Measurements from ENCODE around the gene CXXC4. TPM values are rescaled to one million over a fixed set of nuclear protein-coding genes. Genes with fewer than 3 reads are reported as not detected.

The CXXC4 gene
- total and polyA plus RNA-seq, 2 of the 13 experiments (the other 11 are each of a cell fraction or from before 2014, with no cell fraction given), result not detected

DNA sequence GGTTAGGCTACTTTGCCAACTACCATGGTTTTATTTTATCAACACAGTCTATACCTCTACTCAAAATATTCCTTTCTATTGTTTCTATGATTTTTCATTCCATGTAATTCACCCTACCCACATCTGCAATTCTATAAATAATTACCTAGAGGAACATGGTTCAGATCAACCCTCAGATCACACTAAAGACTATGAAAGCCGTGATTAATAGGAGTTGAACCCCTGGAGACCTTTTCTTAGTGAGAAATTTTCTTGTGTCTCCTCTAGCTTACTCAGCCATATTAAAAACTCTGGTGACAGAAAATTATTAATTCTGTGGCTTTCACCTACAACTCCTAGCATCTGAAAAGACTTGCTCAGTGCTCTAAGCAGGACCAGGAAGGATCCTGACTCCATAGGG lies 38.5 kb upstream of the CXXC4 start:
- intact Hi-C loops (cut with micrococcal nuclease; ENCODE audit: unreplicated experiment) (no loop called here), in situ Hi-C loops (cut with HindIII; ENCODE audit: extremely low pct_ligation_motif_present, low pct_unique_long_range_greater_than_20kb) (no loop called here)
- Histone ChIP-seq H3K27ac (ENCODE audit: extremely low read length, insufficient read depth, low read length) (no peak overlapping the region), H3K27me3 (ENCODE audit: control insufficient read depth in 1 of 2, insufficient read depth in 2 of 2, low read length in 2 of 2) (no peaks in the 10 kb centered on the region; a peak in 1 of 5 replicates), H3K9me3 (ENCODE audit: low read length) (no peaks in the 10 kb centered on the region), H3K79me2 (ENCODE audit: insufficient read depth, low read length) (no peaks in the 10 kb centered on the region), H4K20me1 (ENCODE audit: insufficient read depth, low read length) (no peaks in the 10 kb centered on the region), H2AFZ (ENCODE audit: low read length) (no peak overlapping the region), H3K9ac (ENCODE audit: insufficient read depth, low read depth, low read length) (no peak overlapping the region), H3K4me3 (replicated peaks in 1 of 3; ENCODE audit: insufficient read depth in 1 of 3, low read depth in 2 of 3, low read length in 3 of 3) (no peak overlapping the region), H3K4me2 (ENCODE audit: low read depth, low read length) (no peak overlapping the region), H3K4me1 (ENCODE audit: insufficient read depth, low read length) (no peaks in the 10 kb centered on the region), H3K36me3 (replicated peaks in 1 of 2; ENCODE audit: control insufficient read depth in 1 of 2, insufficient read depth in 2 of 2, low read length in 2 of 2) (no peaks in the 10 kb centered on the region)
- WGBS (ENCODE audit: low lambda C conversion rate), result 0% methylated on average over 1 of the region's 1 CpG
- POLR2A ChIA-PET, result no interaction called here
- ATAC-seq, result no peak
- no peak for FAIRE-seq
- no peak for DNase-seq (ENCODE audit: low spot score)
- CTCF ChIA-PET (ENCODE audit: low intra/inter-chr PET ratio, low total read pairs), result no interaction called here
- no TSS peak for BruUV-seq (replicated peaks)
- no peak for TF ChIP-seq KMT2B (CRISPR knock-in tag; IDR thresholded peaks at IDR 0.05)
- TF ChIP-seq, protein P1, sequence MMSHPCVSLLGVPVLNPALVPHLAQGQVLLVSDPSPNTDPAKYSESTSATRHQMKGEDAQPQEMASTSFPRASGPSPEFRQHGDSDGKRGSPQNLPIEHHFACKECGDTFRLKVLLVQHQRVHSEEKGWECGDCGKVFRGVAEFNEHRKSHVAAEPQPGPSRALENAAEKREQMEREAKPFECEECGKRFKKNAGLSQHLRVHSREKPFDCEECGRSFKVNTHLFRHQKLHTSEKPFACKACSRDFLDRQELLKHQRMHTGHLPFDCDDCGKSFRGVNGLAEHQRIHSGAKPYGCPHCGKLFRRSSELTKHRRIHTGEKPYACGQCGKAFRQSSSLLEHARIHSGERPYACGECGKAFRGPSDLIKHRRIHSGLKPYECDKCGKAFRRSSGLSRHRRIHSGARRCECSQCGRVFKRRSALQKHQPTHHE (CRISPR knock-in tag; IDR thresholded peaks at IDR 0.05; ENCODE audit: borderline replicate concordance), result no peak
- no peak for TF ChIP-seq ETV6 (CRISPR knock-in tag; conservative IDR thresholded peaks at IDR 0.05)
- no peak for TF ChIP-seq ZNF652 (CRISPR knock-in tag; IDR thresholded peaks at IDR 0.05; ENCODE audit: borderline replicate concordance, low read depth)
- TF ChIP-seq ISX (CRISPR knock-in tag; conservative IDR thresholded peaks at IDR 0.05), result no peak
- TF ChIP-seq KDM1A (CRISPR knock-in tag; IDR thresholded peaks at IDR 0.05), result no peak
- TF ChIP-seq, protein P2, sequence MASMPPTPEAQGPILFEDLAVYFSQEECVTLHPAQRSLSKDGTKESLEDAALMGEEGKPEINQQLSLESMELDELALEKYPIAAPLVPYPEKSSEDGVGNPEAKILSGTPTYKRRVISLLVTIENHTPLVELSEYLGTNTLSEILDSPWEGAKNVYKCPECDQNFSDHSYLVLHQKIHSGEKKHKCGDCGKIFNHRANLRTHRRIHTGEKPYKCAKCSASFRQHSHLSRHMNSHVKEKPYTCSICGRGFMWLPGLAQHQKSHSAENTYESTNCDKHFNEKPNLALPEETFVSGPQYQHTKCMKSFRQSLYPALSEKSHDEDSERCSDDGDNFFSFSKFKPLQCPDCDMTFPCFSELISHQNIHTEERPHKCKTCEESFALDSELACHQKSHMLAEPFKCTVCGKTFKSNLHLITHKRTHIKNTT (CRISPR knock-in tag; IDR thresholded peaks at IDR 0.05), result no peak
- TF ChIP-seq, protein P3, sequence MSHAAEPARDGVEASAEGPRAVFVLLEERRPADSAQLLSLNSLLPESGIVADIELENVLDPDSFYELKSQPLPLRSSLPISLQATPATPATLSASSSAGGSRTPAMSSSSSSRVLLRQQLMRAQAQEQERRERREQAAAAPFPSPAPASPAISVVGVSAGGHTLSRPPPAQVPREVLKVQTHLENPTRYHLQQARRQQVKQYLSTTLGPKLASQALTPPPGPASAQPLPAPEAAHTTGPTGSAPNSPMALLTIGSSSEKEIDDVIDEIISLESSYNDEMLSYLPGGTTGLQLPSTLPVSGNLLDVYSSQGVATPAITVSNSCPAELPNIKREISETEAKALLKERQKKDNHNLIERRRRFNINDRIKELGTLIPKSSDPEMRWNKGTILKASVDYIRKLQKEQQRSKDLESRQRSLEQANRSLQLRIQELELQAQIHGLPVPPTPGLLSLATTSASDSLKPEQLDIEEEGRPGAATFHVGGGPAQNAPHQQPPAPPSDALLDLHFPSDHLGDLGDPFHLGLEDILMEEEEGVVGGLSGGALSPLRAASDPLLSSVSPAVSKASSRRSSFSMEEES (CRISPR knock-in tag; IDR thresholded peaks at IDR 0.05), result no peak
- TF ChIP-seq ZIK1 (CRISPR knock-in tag; IDR thresholded peaks at IDR 0.05; ENCODE audit: borderline replicate concordance, low read depth), result no peak
- TF ChIP-seq EHMT2 (IDR thresholded peaks at IDR 0.05; ENCODE audit: borderline replicate concordance, low read depth, low read length), result no peak
- TF ChIP-seq, protein P4, sequence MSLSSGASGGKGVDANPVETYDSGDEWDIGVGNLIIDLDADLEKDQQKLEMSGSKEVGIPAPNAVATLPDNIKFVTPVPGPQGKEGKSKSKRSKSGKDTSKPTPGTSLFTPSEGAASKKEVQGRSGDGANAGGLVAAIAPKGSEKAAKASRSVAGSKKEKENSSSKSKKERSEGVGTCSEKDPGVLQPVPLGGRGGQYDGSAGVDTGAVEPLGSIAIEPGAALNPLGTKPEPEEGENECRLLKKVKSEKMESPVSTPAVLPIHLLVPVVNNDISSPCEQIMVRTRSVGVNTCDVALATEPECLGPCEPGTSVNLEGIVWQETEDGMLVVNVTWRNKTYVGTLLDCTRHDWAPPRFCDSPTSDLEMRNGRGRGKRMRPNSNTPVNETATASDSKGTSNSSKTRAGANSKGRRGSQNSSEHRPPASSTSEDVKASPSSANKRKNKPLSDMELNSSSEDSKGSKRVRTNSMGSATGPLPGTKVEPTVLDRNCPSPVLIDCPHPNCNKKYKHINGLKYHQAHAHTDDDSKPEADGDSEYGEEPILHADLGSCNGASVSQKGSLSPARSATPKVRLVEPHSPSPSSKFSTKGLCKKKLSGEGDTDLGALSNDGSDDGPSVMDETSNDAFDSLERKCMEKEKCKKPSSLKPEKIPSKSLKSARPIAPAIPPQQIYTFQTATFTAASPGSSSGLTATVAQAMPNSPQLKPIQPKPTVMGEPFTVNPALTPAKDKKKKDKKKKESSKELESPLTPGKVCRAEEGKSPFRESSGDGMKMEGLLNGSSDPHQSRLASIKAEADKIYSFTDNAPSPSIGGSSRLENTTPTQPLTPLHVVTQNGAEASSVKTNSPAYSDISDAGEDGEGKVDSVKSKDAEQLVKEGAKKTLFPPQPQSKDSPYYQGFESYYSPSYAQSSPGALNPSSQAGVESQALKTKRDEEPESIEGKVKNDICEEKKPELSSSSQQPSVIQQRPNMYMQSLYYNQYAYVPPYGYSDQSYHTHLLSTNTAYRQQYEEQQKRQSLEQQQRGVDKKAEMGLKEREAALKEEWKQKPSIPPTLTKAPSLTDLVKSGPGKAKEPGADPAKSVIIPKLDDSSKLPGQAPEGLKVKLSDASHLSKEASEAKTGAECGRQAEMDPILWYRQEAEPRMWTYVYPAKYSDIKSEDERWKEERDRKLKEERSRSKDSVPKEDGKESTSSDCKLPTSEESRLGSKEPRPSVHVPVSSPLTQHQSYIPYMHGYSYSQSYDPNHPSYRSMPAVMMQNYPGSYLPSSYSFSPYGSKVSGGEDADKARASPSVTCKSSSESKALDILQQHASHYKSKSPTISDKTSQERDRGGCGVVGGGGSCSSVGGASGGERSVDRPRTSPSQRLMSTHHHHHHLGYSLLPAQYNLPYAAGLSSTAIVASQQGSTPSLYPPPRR (CRISPR knock-in tag; IDR thresholded peaks at IDR 0.05; ENCODE audit: borderline replicate concordance), result no peak
- TF ChIP-seq, protein P5, sequence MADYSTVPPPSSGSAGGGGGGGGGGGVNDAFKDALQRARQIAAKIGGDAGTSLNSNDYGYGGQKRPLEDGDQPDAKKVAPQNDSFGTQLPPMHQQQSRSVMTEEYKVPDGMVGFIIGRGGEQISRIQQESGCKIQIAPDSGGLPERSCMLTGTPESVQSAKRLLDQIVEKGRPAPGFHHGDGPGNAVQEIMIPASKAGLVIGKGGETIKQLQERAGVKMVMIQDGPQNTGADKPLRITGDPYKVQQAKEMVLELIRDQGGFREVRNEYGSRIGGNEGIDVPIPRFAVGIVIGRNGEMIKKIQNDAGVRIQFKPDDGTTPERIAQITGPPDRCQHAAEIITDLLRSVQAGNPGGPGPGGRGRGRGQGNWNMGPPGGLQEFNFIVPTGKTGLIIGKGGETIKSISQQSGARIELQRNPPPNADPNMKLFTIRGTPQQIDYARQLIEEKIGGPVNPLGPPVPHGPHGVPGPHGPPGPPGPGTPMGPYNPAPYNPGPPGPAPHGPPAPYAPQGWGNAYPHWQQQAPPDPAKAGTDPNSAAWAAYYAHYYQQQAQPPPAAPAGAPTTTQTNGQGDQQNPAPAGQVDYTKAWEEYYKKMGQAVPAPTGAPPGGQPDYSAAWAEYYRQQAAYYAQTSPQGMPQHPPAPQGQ (CRISPR knock-in tag; IDR thresholded peaks at IDR 0.05; ENCODE audit: borderline replicate concordance), result no peak
- TF ChIP-seq ZNF207 (IDR thresholded peaks at IDR 0.05; ENCODE audit: borderline replicate concordance), result no peak
- no peak for TF ChIP-seq ZNF12 (CRISPR knock-in tag; IDR thresholded peaks at IDR 0.05)
- TF ChIP-seq ZNF282 (IDR thresholded peaks at IDR 0.05; ENCODE audit: partially characterized antibody), result no peak

Measured in HepG2 (cell line).